Activated CD8-positive, alpha-beta memory T cell treated with anti-CD3 and anti-CD28 coated beads for 48 hours (primary cell): Measurements from ENCODE around the gene NOTCH3.

Experiments used
- DNase-seq, 3 experiments: peaks; one replicate each; pipeline ENCODE4 v3.0.0-alpha.2; 2020; ENCODE audit warnings: low read depth in 2 of 3, low spot score in 2 of 3

Gene NOTCH3

DNA sequence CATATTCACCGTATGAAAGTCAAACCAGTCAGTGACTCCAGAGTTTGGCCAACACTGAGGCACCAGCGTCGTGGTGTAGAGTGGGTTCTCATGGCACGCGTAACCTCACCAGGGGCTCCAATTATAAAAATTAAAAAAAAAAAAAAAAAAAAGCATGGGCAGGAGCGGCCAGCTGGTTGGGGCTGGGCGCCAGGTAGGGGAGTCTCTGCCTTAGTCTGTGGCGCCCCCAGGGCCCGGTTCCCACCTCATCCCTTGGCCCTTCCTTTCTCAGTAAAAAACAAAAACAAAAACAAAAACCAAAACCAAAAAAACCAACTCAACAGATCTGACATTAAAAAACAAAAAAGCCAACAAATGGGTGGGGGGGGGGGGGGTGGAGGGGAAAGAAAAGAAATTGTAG, 36.1 kb upstream of the NOTCH3 start:
- no peak for DNase-seq

GRCh38 chr19:15235781-15236180, 35.0 kb upstream of the NOTCH3 start:
- DNase-seq, result no peak

GRCh38 chr19:15234431-15235130, 33.8 kb upstream of the NOTCH3 start:
- DNase-seq, result no peak

GRCh38 chr19:15231271-15231670, 30.5 kb upstream of the NOTCH3 start:
- no peak for DNase-seq

GRCh38 chr19:15227261-15227660, 26.5 kb upstream of the NOTCH3 start:
- no peak for DNase-seq

GRCh38 chr19:15225760-15226159, 25.0 kb upstream of the NOTCH3 start:
- no peak for DNase-seq

GRCh38 chr19:15223649-15224361, 23.0 kb upstream of the NOTCH3 start:
- no peak for DNase-seq

GRCh38 chr19:15222738-15223648, 22.2 kb upstream of the NOTCH3 start:
- DNase-seq, result peak in 2 of 3 experiments; percentile 49 to 54

DNA sequence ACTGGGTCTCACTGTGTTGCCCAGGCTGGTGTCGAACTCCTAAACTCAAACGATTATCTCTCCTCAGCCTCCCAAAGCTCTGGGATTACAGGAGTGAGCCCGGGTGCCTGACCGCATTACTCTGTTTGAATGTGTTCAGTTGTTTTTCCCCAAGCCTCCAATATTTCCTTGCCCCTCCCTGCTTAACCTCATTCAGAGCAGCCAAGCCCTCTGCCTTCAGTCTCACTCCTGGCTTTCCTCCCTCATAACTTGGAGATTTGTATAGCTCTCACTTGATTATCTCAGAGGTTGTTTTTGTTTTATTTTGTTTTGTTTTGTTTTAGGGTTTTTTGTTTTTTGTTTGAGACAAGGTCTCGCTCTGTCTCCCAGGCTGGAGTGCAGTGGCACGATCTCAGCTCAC, 20.0 kb upstream of the NOTCH3 start:
- DNase-seq, result no peak

DNA sequence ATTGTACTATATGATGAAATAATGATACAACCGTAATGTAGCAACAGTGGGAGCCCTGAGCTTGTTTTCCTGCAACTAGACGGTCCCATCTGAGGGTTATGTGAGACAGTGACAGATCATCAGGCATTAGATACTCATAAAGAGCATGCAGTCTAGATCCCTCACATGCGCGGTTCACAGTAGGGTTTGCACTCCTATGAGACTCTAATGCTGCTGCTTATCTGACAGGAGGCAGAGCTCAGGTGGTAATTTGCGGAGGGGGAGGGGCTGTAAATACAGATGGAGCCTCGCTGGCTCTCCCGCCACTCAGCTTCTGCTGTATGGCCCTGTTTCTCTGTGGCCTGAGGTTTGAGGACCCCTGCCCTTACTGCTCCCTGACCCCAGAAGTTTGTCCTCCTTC, 17.7 kb upstream of the NOTCH3 start:
- no peak for DNase-seq

DNA sequence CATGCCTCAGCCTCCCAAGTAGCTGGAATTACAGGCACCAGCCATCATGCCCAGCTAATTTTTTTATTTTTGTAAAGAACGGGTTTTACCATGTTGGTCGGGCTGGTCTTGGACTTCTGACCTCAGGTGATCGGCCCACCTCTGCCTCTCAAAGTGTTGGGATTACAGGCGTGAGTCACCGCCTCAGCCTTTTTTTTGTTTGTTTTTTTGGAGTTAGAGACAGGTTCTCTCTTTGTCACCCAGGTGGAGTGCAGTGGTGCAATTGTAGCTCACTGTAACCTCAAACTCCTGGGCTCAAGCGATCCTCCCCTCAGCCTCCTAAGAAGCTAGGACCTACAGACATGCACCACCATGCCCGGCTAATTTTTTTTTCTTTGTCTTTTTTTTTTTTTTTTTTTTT, 15.6 kb upstream of the NOTCH3 start:
- DNase-seq, result no peak

- no peak for DNase-seq
Measured at GRCh38 chr19:15213715-15214381, 13.1 kb upstream of the NOTCH3 start.

GRCh38 chr19:15212711-15213110, 11.9 kb upstream of the NOTCH3 start:
- DNase-seq, result no peak

- no peak for DNase-seq
Measured at GRCh38 chr19:15210323-15210781, 9.6 kb upstream of the NOTCH3 start.

DNA sequence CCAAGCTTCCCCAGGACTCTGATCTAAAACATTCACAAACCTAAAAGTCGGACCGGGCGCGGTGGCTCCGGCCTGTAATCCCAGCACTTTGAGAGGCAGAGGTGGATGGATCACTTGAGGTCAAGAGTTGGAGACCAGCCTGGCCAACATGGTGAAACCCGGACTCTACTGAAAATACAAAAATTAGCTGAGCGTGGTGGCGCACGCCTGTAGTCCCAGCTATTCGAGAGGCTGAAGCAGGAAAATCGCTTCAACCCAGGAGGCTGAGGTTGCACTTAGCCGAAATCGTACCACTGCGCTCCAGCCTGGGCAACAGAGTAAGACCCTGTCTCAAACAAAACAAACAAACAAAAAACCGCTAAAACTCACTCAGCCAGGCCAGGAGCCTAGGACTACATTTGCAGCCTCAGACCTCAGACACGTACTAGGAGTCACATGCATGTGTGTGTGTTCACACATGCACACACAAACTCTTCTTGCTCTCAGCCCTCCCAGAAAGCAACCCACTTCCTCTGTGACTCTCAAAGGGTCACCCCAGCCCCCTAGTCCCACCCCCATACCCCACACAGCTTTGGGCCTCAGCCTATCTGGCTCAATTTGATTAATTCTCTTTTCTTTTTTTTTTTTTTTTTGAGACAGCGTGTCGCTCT, 704 bp upstream of the NOTCH3 start:
- no peak for DNase-seq

GRCh38 chr19:15199661-15200552, 888 bp downstream of the NOTCH3 start:
- no peak for DNase-seq

DNA sequence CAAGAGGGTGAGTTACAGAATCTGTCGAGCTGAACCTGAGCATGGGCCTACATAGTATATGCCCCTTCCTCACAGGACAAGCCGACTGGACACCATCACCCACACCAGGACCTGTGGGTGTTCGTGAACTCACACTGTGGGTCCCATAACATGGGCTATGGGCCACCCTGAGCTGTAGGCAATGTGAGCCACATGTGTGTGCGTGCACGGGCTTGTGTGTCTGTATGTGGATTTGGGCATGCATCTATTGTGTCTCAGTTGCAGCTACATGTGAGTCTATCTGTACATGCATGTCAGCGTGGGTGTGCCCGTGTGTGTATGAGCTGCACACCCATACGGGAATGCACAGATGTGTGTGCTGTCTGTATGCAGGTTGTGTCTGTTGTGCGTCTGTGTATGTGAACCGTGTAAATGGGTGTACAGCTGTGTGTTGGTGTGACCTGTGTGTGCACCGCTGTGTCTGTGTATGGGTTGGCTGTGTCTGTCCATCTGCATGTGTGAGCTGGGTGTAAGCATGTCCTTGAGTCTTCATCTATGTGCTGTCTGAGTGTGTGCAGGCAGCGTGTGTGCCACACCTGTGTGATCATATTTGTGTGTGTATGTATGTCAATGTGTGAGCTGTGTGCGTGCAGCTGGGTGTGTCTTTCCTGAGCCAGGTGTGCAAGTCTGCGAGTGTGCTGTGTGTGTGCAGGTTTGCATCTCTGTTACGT, 1.7 kb downstream of the NOTCH3 start:
- DNase-seq, result no peak

DNA sequence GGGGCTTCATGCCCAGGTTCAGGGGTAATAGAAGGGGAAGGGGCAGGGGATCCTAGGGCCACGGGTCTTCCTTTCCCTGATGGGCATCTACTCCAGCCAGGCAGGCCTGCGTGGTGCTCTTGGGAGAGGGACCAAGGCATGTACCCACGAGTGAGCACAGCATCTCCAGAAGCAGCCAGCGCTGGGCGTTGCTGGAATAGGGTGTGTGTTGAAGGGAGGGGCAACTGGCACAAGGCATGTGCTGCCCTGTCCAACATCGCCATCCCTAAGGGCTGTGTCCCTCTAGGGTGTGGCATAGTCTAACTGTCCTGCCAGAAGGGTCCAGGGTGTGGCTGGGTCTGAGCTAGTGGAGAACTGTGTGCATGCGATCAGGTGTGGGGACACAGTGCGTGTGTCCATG, 2.9 kb downstream of the NOTCH3 start:
- no peak for DNase-seq
